Neuronal stem cell (in vitro differentiated cells): ENCODE data around the gene ELOVL2.

Source experiments
- DNase-seq: peaks from one replicate; pipeline ENCODE4 v3.0.0-alpha.2; 2013; ENCODE audit warnings: low spot score
- H2AFZ ChIP-seq: one replicate; pipeline ENCODE4 v1.6.1; 2013; ENCODE audit warnings: mild to moderate bottlenecking, low read length, inconsistent platforms
- H2AK5ac ChIP-seq: 2 replicates; pipeline ENCODE4 v1.6.1; 2013; ENCODE audit warnings: low read depth, mild to moderate bottlenecking, inconsistent platforms, low read length, moderate library complexity, mixed read lengths
- H2BK120ac ChIP-seq: 2 replicates; pipeline ENCODE4 v1.6.1; 2013; ENCODE audit warnings: low read depth, mild to moderate bottlenecking, inconsistent platforms, low read length, moderate library complexity, mixed read lengths
- H2BK12ac ChIP-seq: one replicate; pipeline ENCODE4 v1.6.1; 2013; ENCODE audit warnings: low read length, inconsistent platforms
- H2BK15ac ChIP-seq: 2 replicates; pipeline ENCODE4 v1.6.1; 2013; ENCODE audit warnings: mild to moderate bottlenecking, low read length, inconsistent platforms, mixed read lengths
- H2BK5ac ChIP-seq: one replicate; pipeline ENCODE4 v1.6.1; 2013; ENCODE audit warnings: inconsistent platforms, mild to moderate bottlenecking, low read length, moderate library complexity
- H3K14ac ChIP-seq: one replicate; pipeline ENCODE4 v1.6.1; 2013; ENCODE audit warnings: low read length, inconsistent platforms
- H3K18ac ChIP-seq: 2 replicates; pipeline ENCODE4 v1.6.1; 2013; ENCODE audit warnings: low read length, inconsistent platforms
- H3K23ac ChIP-seq: 2 replicates; pipeline ENCODE4 v1.6.1; 2013; ENCODE audit warnings: low read depth, mild to moderate bottlenecking, mixed read lengths, low read length, inconsistent platforms; ENCODE audit not compliant: poor library complexity
- H3K27ac ChIP-seq: replicated peaks from 3 replicates; pipeline ENCODE4 v1.5.1; 2013; ENCODE audit warnings: low read length, inconsistent platforms
- H3K27me3 ChIP-seq, 3 experiments: 2 replicates each; pipeline ENCODE4 v1.6.1; 2013; ENCODE audit warnings: low read length in 3 of 3, mild to moderate bottlenecking in 2 of 3, inconsistent platforms in 1 of 3, low read depth in 1 of 3, mixed read lengths in 1 of 3, moderate library complexity in 1 of 3; ENCODE audit not compliant: control insufficient read depth in 3 of 3, insufficient read depth in 3 of 3
- H3K36me3 ChIP-seq, 2 donors: replicated peaks in 1 of 2; 2 replicates each; pipeline ENCODE4 v1.6.1; 2013; ENCODE audit warnings: low read length in 2 of 2; ENCODE audit not compliant: control insufficient read depth in 2 of 2, insufficient read depth in 2 of 2
- H3K4ac ChIP-seq: 2 replicates; pipeline ENCODE4 v1.6.1; 2013; ENCODE audit warnings: inconsistent platforms, mild to moderate bottlenecking, low read length, moderate library complexity
- H3K4me1 ChIP-seq, 2 donors: 1 replicate in 1 of 2; 2 replicates in 1 of 2; pipeline ENCODE4 v1.6.1; 2013; ENCODE audit warnings: low read length in 2 of 2, low read depth in 1 of 2; ENCODE audit not compliant: control insufficient read depth in 2 of 2, insufficient read depth in 1 of 2
- H3K4me2 ChIP-seq: one replicate; pipeline ENCODE4 v1.6.1; 2013; ENCODE audit warnings: mild to moderate bottlenecking, low read length, inconsistent platforms; ENCODE audit not compliant: insufficient read depth, poor library complexity, severe bottlenecking
- H3K4me3 ChIP-seq, 2 donors: 2 replicates each; pipeline ENCODE4 v1.5.1; 2013; ENCODE audit warnings: low read length in 2 of 2, mild to moderate bottlenecking in 2 of 2, inconsistent platforms in 1 of 2, moderate library complexity in 1 of 2
- H3K79me1 ChIP-seq: one replicate; pipeline ENCODE4 v1.6.1; 2013; ENCODE audit warnings: low read depth, mild to moderate bottlenecking, inconsistent platforms, low read length, moderate library complexity
- H3K9ac ChIP-seq: one replicate; pipeline ENCODE4 v1.6.1; 2013; ENCODE audit warnings: mild to moderate bottlenecking, low read depth, low read length, inconsistent platforms; ENCODE audit not compliant: poor library complexity
- H3K9me3 ChIP-seq, 2 donors: replicated peaks in 1 of 2; 2 replicates each; pipeline versions ENCODE3 to v1.6.1; 2013; ENCODE audit warnings: low read length in 2 of 2, mild to moderate bottlenecking in 2 of 2, inconsistent platforms in 1 of 2, low read depth in 1 of 2, mixed read lengths in 1 of 2, moderate library complexity in 1 of 2; ENCODE audit not compliant: control insufficient read depth in 2 of 2, insufficient read depth in 1 of 2
- H4K8ac ChIP-seq: one replicate; pipeline ENCODE4 v1.6.1; 2013; ENCODE audit warnings: low read depth, mild to moderate bottlenecking, inconsistent platforms, low read length, moderate library complexity
- H4K91ac ChIP-seq: one replicate; pipeline ENCODE4 v1.6.1; 2013; ENCODE audit warnings: low read length, low read depth, mild to moderate bottlenecking, inconsistent platforms; ENCODE audit not compliant: poor library complexity
- WGBS, 2 donors: extraction: QIAGEN DNeasy Blood & Tissue Kit; methylation state at CpG; one replicate each; pipeline ENCODE4 v1.1.7; 2013; ENCODE audit warnings: missing lambda C conversion rate in 2 of 2, mixed read lengths in 1 of 2; ENCODE audit not compliant: insufficient read length in 2 of 2, insufficient replicate concordance in 1 of 2; ENCODE audit errors: extremely low coverage in 2 of 2; 5-methylcytosine and 5-hydroxymethylcytosine counted together

The ELOVL2 gene

DNA sequence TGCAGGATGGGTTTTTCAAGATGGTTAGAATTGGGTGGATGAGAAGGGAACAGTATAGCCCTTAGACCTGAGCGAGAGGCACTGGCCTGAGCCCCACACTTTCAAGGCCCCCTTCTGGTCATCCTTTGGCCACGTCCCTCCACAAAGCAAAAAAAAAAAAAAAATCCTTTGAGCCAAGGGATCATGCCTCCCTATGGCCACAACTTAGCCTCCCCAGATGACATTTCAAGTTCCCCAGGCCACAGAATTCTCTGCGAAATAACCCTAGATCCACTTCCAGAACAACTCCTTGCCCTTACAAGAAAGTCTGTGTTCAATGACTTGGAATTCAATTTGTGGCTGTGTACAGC lies 30.4 kb downstream of the ELOVL2 start:
- no peak overlapping the region for H2BK5ac ChIP-seq

DNA sequence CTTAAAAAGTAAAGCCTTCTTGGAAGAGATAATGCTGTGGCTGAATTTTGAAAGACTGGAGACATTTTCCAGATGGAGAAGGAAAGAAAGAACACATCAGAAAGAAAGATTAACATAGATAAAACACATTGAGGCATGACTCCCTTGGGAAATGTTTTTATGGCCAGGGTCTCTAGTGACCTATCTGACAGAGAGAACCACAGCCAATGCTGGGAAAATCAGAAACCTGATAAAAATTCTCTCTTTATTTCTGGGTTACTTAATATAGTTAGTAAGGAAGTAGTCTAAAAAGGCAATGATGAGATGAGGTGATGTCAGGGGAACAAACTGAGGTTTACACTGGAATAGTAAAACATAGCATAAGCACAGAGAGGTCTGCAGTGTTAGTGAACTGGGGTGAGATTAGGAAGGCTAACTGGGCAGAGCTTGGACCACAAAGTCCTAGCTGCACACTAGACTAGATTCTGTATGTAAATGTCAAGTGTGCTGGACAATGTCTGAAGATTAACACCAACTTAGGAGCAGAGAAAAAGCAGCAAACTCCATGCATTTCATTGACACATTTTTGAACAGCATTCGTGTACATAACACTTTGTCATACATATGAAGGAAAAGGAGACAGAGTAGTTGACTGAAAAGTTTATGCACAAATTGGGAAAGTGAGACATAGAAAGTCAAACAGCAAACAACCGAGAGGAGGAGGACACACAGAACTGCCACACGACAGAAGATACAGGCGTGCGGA lies 31.0 kb downstream of the ELOVL2 start:
- Histone ChIP-seq H3K9me3 (no peaks in the 10 kb centered on the region), H3K23ac (no peak overlapping the region), H3K79me1 (no peaks in the 10 kb centered on the region), H4K91ac (no peak overlapping the region), H2BK15ac (no peak overlapping the region), H3K9ac (no peak overlapping the region), H3K18ac (no peak overlapping the region), H3K36me3 (peaks cover 0 to 16% of the 10 kb centered on the region in 2 donors), H3K4me3 (no peak overlapping the region), H2BK12ac (no peak overlapping the region), H3K4me2 (no peak overlapping the region), H3K14ac (no peak overlapping the region), H2BK5ac (no peak overlapping the region), H3K4me1 (peaks cover 0 to 7% of the 10 kb centered on the region in 2 donors), H2BK120ac (no peak overlapping the region), H4K8ac (no peak overlapping the region), H2AFZ (no peak overlapping the region), H3K27ac (no peak overlapping the region), H3K27me3 (no peaks in the 10 kb centered on the region), H3K4ac (no peak overlapping the region), H2AK5ac (no peak overlapping the region)
- no CpG with 5 or more reads among the region's 5 CpGs for WGBS, 2 donors
- no peak for DNase-seq

More for the DNA sequence above, 30.4 kb downstream of the ELOVL2 start:
- no peak overlapping the region for H2AFZ ChIP-seq
- H3K79me1 ChIP-seq: no peaks in the 10 kb centered on the region
- no peak overlapping the region for H2BK120ac ChIP-seq
- no peak overlapping the region for H3K4me3 ChIP-seq
- no peak overlapping the region for H3K23ac ChIP-seq
- H2AK5ac ChIP-seq: no peak overlapping the region
- no peaks in the 10 kb centered on the region for H3K27me3 ChIP-seq
- DNase-seq: no peak
- no CpG with 5 or more reads among the region's 3 CpGs for WGBS, 2 donors
- peaks cover 0 to 7% of the 10 kb centered on the region in 2 donors for H3K4me1 ChIP-seq
- H3K18ac ChIP-seq: no peak overlapping the region
- no peak overlapping the region for H4K91ac ChIP-seq
- no peak overlapping the region for H3K14ac ChIP-seq
- no peak overlapping the region for H2BK12ac ChIP-seq
- H3K36me3 ChIP-seq: peaks cover 0 to 14% of the 10 kb centered on the region in 2 donors
- no peaks in the 10 kb centered on the region for H3K9me3 ChIP-seq
- no peak overlapping the region for H2BK15ac ChIP-seq
- H3K4ac ChIP-seq: no peak overlapping the region
- H3K9ac ChIP-seq: no peak overlapping the region
- H3K4me2 ChIP-seq: no peak overlapping the region
- no peak overlapping the region for H4K8ac ChIP-seq
- H3K27ac ChIP-seq: no peak overlapping the region

DNA sequence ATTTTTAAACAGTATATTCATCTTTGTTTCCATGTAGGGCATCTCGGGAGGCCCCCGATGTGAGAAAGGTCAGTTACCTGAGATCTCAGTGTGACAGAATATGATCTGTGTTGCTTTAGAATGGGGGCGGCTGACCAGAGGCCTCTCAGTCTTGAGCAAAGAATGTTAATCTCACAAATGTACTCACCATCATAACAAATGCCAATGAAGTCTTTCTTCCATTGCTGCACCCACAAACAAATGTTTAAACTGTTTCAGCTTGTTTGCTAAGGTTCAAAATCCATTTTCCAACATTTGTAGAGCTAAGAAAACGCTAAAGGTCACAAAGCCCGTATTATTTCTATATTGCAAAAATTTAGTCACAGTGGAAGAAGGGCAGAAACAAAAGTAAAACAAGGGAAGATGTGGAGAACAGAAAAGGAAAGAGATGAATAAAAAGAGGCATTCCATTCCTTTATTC lies 31.8 kb downstream of the ELOVL2 start:
- no peak overlapping the region for H3K27ac ChIP-seq

DNA sequence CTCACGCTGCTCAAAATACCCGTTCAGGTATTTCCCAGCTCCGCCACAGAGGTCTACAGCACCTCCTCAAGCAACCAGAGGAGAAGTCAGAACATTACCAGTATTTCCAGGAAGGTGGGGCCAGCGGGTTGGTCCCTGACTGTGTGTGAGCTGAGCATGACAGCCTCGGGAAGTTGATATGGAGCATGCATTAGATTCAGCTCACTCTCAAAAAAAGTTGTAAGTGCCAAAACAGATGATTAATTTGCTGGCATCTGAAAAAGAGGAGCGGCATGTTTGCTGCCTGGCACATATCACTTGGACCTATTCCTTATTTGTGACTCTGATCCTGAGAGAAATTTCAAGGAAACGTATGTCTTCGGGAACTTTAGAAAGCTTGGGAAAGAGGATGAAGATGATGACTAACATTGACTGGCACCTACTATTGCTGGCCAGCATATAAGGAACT lies 32.3 kb downstream of the ELOVL2 start:
- Histone ChIP-seq H3K9ac (no peak overlapping the region), H2AK5ac (no peak overlapping the region), H3K79me1 (no peaks in the 10 kb centered on the region), H4K91ac (no peak overlapping the region), H3K4me2 (no peak overlapping the region), H3K4me1 (peaks cover 0 to 7% of the 10 kb centered on the region in 2 donors), H3K4ac (no peak overlapping the region), H3K18ac (no peak overlapping the region), H2AFZ (no peak overlapping the region), H4K8ac (no peak overlapping the region), H2BK15ac (no peak overlapping the region), H3K27ac (no peak overlapping the region), H2BK120ac (no peak overlapping the region), H3K23ac (no peak overlapping the region), H3K9me3 (no peaks in the 10 kb centered on the region), H3K36me3 (peaks cover 0 to 25% of the 10 kb centered on the region in 2 donors), H3K14ac (no peak overlapping the region), H2BK5ac (no peak overlapping the region), H3K27me3 (no peaks in the 10 kb centered on the region), H2BK12ac (no peak overlapping the region), H3K4me3 (peak overlapping the region in 1 of 2 donors; percentile 12)
- WGBS, 2 donors: no CpG with 5 or more reads among the region's 8 CpGs
- DNase-seq: no peak

More for the DNA sequence above, 31.8 kb downstream of the ELOVL2 start:
- Histone ChIP-seq H2AK5ac (no peak overlapping the region), H3K4me2 (no peak overlapping the region), H3K27me3 (no peaks in the 10 kb centered on the region), H3K14ac (no peak overlapping the region), H3K79me1 (no peaks in the 10 kb centered on the region), H3K4me1 (peaks cover 0 to 7% of the 10 kb centered on the region in 2 donors), H3K4me3 (no peak overlapping the region), H2BK120ac (no peak overlapping the region), H2BK15ac (no peak overlapping the region), H3K4ac (no peak overlapping the region), H2BK12ac (no peak overlapping the region), H2BK5ac (no peak overlapping the region), H3K23ac (no peak overlapping the region), H3K36me3 (peaks cover 0 to 24% of the 10 kb centered on the region in 2 donors), H3K9ac (no peak overlapping the region), H4K8ac (no peak overlapping the region), H4K91ac (no peak overlapping the region), H2AFZ (no peak overlapping the region), H3K18ac (no peak overlapping the region), H3K9me3 (no peaks in the 10 kb centered on the region)
- WGBS, 2 donors: no CpG with 5 or more reads among the region's 5 CpGs
- no peak for DNase-seq
